ENCODE measurements around the gene POLL. TPM values are rescaled to one million over a fixed set of nuclear protein-coding genes. Genes with fewer than 3 reads are reported as not detected.
"Not testable (repeated sequence)": the region's sequence is repeated elsewhere in the genome, so short reads cannot be mapped to it uniquely, and the experiment has no call there.

POLL gene
- total and polyA plus RNA-seq, 2 experiments from 2014 or later = 16.8 to 17.7 TPM

GRCh38 chr10:101595591-101596433 is 7.8 kb upstream of the POLL start:
- Histone ChIP-seq H3K9me3 (ENCODE audit: low read depth) (no peaks in the 10 kb centered on the region), H3K27me3 (no peaks in the 10 kb centered on the region), H3K9me2 (replicated peaks; ENCODE audit: insufficient read depth) (no peaks in the 10 kb centered on the region), H3K27ac (no peak overlapping the region), H3K4me2 (no peak overlapping the region), H4K20me1 (ENCODE audit: insufficient read depth, poor library complexity, severe bottlenecking) (no peaks in the 10 kb centered on the region), H3K79me2 (no peaks in the 10 kb centered on the region), H3K36me3 (replicated peaks; ENCODE audit: insufficient read depth, low read depth) (no peaks in the 10 kb centered on the region), H3K4me1 (ENCODE audit: insufficient read depth) (no peaks in the 10 kb centered on the region), H2AFZ (no peak overlapping the region), H3K4me3 (no peak overlapping the region)
- WGBS (ENCODE audit: low lambda C conversion rate, missing lambda C conversion rate) = 81% methylated on average over 13 of the region's 13 CpGs
- TF ChIP-seq CTCF (IDR thresholded peaks at IDR 0.05; ENCODE audit: poor library complexity) = no peak
- no peak for TF ChIP-seq EZH2phosphoT487 (IDR thresholded peaks at IDR 0.05; ENCODE audit: low read depth, severe bottlenecking, unreplicated experiment)
- no peak for TF ChIP-seq EZH2 (IDR thresholded peaks at IDR 0.05; ENCODE audit: borderline replicate concordance)
- no peak for DNase-seq (ENCODE audit: low spot score)

DNA sequence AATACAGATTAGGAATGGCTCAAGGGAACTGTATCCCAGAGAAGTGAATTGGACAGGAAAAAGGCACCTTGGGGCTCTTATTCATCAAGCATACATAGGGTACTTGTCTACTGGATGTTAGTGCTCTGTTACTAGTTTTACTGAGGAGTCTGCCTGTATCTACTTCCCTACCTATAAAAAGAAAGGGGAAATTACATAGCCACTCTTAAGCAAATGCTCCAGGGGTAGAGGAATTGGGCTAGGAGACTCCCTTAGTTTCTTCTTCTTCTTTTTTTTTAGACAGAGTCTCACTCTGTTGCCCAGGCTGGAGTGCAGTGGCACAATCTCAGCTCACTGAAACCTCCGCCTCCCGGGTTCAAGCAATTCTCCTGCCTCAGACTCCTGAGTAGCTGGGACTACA is 5.3 kb upstream of the POLL start:
- not testable (repeated sequence) for H3K9me3 ChIP-seq (ENCODE audit: low read depth); H3K9me2 ChIP-seq (replicated peaks; ENCODE audit: insufficient read depth); H3K27me3 ChIP-seq; H3K4me2 ChIP-seq; H3K36me3 ChIP-seq (replicated peaks; ENCODE audit: insufficient read depth, low read depth); H3K79me2 ChIP-seq; H2AFZ ChIP-seq; H3K4me3 ChIP-seq; H3K27ac ChIP-seq; DNase-seq (ENCODE audit: low spot score); H3K4me1 ChIP-seq (ENCODE audit: insufficient read depth); H4K20me1 ChIP-seq (ENCODE audit: insufficient read depth, poor library complexity, severe bottlenecking)
- WGBS (ENCODE audit: low lambda C conversion rate, missing lambda C conversion rate) = 61% methylated on average over 2 of the region's 2 CpGs

DNA sequence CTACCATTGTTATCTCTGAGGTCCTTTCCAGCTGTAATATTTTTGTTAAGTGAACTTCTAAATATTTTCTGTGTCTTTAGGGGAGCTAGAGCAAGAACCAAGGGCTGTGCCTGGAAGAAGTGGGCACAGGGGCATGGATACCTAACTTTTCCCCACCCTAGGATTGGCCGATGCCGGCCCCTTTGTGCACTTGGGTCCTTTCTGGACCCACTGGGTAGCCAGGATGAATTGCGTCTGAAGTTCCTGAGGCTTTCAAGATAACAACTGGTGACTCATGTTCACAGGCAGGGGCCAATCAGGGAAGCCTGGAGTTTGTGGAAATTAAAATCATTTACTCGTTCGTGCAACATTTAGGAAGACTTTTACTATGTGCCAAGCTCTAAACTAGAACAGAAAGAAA is 822 bp upstream of the POLL start:
- Histone ChIP-seq H3K36me3 (replicated peaks; ENCODE audit: insufficient read depth, low read depth) (no peaks in the 10 kb centered on the region), H3K79me2 (peaks cover 14% of the 10 kb centered on the region), H3K9me2 (replicated peaks; ENCODE audit: insufficient read depth) (no peaks in the 10 kb centered on the region), H3K4me3 (peak overlapping the region; percentile 78), H3K27ac (no peak overlapping the region), H3K9me3 (ENCODE audit: low read depth) (no peaks in the 10 kb centered on the region), H4K20me1 (ENCODE audit: insufficient read depth, poor library complexity, severe bottlenecking) (no peaks in the 10 kb centered on the region), H3K4me1 (ENCODE audit: insufficient read depth) (peaks cover 9% of the 10 kb centered on the region), H3K4me2 (peak overlapping the region; percentile 80), H2AFZ (peak overlapping the region; percentile 55), H3K27me3 (no peaks in the 10 kb centered on the region)
- 50% methylated on average over 5 of the region's 5 CpGs for WGBS (ENCODE audit: low lambda C conversion rate, missing lambda C conversion rate)
- TF ChIP-seq EZH2 (IDR thresholded peaks at IDR 0.05; ENCODE audit: borderline replicate concordance) (no peak), EZH2phosphoT487 (IDR thresholded peaks at IDR 0.05; ENCODE audit: low read depth, severe bottlenecking, unreplicated experiment) (no peak), CTCF (IDR thresholded peaks at IDR 0.05; ENCODE audit: poor library complexity) (no peak)
- peak; percentile 51 for DNase-seq (ENCODE audit: low spot score)

- no peak overlapping the region for H3K27ac ChIP-seq
- H3K4me3 ChIP-seq = no peak overlapping the region
- H3K79me2 ChIP-seq = peaks cover 14% of the 10 kb centered on the region
- no peaks in the 10 kb centered on the region for H3K9me3 ChIP-seq (ENCODE audit: low read depth)
- DNase-seq (ENCODE audit: low spot score) = no peak
- no peaks in the 10 kb centered on the region for H3K27me3 ChIP-seq
- H3K4me2 ChIP-seq = no peak overlapping the region
- H3K36me3 ChIP-seq (replicated peaks; ENCODE audit: insufficient read depth, low read depth) = no peaks in the 10 kb centered on the region
- TF ChIP-seq CTCF (IDR thresholded peaks at IDR 0.05; ENCODE audit: poor library complexity) = no peak
- TF ChIP-seq EZH2 (IDR thresholded peaks at IDR 0.05; ENCODE audit: borderline replicate concordance) = no peak
- H3K4me1 ChIP-seq (ENCODE audit: insufficient read depth) = peaks cover 9% of the 10 kb centered on the region
- H2AFZ ChIP-seq = no peak overlapping the region
- 98% methylated on average over 9 of the region's 9 CpGs for WGBS (ENCODE audit: low lambda C conversion rate, missing lambda C conversion rate)
- H4K20me1 ChIP-seq (ENCODE audit: insufficient read depth, poor library complexity, severe bottlenecking) = no peaks in the 10 kb centered on the region
- no peaks in the 10 kb centered on the region for H3K9me2 ChIP-seq (replicated peaks; ENCODE audit: insufficient read depth)
Measured at GRCh38 chr10:101585841-101586240, 2.2 kb downstream of the POLL start.

Data from hepatocyte (in vitro differentiated cells).